Hypothalamus (tissue), 51 donors: ENCODE measurements around the gene ABCD4.
A peak's percentile ranks its signal among the peaks of the same experiment; 100 is the strongest.

Experiments
- DNase-seq, 51 donors: peaks; one replicate each; lab custom pipeline; 2025; lab: John Stamatoyannopoulos, UW

Gene ABCD4

DNA sequence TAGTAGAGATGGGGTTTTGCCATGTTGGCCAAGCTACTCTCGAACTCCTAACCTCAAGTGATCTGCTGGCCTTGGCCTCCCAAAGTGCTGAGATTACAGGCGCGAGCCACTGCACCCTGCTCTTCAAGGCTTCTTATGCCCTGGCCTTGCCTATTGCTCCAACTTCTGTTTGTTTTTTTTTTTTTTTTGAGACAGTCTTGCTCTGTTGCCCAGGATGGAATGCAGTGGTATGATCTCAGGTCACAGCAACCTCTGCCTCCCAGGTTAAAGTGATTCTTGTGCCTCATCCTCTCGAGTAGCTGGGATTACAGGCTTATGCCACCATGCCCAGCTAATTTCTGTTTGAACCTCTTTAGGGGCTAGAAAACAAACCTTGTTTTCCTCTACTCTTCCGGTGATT is 6.0 kb upstream of the ABCD4 start:
- DNase-seq: no peak

DNA sequence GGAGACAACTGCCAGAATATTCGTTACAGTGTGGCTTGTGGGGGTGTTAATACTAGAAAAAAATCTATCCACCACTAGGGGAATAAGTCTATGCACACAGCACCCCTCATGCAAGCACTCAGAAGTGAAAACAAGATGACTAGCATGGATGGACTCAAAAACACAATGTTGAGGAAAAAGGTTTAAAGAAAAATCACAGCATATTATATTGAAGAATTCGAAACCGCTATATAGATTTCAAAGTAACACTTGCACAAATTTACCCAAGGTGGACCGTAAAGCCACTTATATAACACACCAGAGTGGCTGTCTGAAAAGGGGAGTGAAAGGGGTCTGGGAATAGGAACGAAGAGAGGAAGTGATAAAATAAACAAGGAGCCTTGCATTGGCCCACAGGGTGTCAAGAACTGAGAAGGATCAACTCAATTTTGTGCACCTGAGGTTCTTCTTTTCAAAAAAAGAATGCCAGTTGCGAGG is 544 bp downstream of the ABCD4 start:
- peak in 1 of 51 donors; percentile 81 for DNase-seq

DNA sequence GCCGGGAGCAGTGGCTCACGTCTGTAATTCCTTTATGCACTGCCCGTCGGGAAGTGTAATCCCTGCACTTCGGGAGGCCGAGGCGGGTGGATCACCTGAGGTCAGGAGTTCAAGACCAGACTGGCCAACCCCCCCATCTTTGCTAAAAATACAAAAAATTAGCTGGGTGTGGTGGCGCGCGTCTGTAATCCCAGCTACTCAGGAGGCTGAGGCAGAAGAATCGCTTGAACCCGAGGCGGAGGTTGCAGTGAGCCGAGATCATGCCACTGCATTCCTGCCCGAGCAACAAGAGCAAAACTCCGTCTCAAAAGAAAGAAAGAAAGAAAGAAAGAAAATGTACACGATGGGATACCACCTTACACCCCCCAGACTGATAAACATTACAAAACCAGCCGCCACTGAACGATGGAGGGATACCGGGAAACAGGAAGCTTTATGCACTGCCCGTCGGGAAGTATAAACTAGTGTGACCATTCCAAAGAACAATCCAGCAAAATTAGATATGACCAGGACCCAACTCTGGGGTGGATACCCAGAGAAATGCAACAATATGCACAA is 1.1 kb downstream of the ABCD4 start:
- DNase-seq: peak in 7 of 51 donors; percentile 3 to 81 (median 19)

DNA sequence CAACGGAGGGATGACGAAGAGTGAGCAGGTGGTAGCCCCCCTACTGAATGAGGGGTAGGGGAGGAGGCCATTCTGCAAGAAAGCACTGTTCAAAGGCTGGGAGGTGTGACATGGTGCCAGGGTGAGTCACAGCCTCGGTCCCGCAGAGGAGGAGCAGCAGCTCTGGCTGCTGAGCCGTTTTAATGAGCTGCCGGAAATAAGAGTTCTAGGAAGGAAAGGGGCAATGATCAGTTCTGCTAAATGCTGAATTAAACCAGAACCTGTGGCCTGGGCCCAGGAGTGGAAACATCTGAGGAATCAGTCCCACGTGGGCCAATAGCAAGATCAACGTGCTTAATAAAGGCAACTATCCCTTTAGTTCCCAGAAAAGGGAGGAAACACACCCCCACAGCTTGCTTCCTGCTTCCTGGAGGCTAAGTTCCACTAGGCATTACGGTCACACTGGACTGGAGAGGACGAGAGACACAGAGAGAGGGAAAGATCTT is 3.6 kb downstream of the ABCD4 start:
- DNase-seq: peak in 8 of 51 donors; percentile 10 to 54 (median 28)

DNA sequence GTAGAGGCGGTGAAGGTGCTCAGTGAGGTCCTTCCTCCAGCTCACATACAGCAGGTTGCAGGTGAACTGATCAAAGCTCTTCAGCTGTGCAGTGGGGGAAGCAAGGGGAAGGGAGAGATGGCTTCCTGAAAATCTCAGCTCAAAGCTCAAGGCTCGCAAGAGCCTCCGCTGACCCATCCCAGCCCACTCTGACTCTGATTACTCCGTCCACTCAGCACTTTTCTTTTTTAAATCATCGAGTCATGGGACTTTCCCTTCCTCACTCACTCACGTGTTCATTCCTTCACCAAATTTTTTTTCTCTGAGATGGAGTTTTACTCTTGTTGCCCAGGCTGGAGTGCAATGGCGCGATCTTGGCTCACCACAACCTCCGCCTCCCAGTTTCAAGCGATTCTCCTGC is 4.7 kb downstream of the ABCD4 start:
- no peak for DNase-seq

DNA sequence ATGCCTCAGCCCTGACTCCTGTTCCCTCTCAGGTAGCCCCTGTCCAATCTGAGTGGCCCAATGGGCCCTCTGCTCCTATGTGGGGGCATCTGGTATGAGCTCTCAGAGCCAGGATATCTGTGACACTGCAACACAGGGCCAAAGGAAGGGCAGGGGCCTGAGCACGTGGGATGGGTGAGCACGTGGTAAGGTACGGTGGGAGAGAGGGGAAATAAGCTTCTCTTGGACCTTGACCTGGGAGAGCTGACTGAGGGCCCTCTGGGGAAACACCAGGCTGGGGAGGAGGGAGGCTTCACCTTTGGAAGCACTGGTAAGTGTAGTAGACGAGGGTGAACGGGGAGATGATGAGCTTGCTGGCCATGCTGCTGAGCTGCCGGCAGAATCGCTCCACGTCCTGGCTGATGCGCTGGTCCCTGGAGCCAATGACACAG is 6.7 kb downstream of the ABCD4 start:
- no peak for DNase-seq

DNA sequence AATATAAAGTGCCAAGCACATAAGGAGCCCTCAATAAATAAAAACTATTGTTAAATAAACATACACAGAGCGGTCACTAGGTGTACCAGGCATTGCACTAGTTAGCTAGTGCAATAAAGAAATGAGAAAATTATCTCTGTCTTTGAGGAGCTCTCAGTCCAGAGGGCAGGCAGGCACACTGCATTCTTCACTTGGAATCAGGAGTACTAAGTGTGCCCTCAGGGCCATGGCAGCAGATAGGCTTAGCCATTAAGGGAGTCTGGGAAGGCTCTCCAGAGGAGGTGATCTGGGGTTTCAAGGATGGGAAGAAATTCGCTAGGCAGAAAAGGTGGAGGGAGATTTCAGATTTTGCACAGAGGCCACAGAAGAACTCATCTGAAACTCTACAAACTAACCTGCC is 9.1 kb downstream of the ABCD4 start:
- DNase-seq: no peak

DNA sequence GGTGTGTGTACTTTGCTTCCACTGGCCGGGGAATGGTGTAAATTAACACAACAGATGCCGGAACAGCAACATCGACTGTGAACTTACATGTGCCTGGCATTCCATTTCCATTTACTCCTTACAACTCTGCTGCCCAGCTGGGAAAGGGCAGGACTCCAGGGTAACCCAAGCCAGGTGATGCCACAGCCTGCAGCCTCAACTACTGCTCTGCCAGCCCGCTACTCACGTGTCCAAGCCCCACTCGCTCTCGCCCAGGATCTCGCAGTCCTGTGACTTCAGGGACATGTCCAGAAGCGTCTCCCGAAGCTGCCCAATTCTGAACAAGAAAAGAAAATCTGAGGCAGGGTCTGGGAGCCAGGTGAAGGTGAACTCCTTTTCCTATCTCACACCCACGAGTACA is 10.7 kb downstream of the ABCD4 start:
- DNase-seq: no peak

DNA sequence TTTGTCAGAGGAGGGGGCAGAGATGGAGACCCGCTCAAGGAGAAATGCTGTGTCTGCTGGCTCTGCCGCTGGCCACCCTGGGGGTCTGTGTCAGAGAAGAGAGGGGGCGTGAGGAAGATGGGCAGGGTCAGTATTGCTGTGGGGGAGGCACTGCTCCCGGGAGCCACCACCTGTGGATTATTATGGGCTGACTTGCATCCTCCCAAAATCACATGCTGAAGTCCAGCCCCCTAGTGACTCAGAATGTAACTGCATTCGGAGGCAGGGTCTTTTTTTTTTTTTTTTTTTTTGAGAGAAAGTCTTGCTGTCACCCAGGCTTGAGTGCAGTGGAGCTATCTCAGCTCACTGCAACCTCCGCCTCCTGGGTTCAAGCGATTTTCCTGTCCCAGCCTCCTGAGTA is 12.3 kb downstream of the ABCD4 start:
- DNase-seq: no peak

DNA sequence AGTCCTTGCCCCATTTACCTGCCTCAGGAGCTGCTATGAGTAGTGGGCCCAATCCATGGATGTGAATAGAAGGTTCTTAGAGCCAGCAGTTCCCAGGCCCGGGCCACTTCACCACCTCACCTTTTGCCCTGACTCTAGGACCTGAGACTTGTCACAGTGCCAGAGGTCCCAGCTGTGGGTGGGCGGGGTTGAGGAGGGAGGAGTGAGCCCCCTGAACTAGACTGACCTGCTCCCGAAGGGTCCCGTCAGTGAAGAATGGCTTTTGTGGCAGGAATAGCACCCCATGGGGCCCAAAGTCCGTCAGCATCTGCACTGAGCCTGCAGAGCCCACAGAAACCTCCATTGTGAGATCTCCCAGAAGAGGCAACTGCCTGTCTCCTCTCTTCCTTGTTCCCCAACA is 12.9 kb downstream of the ABCD4 start:
- DNase-seq: no peak

DNA sequence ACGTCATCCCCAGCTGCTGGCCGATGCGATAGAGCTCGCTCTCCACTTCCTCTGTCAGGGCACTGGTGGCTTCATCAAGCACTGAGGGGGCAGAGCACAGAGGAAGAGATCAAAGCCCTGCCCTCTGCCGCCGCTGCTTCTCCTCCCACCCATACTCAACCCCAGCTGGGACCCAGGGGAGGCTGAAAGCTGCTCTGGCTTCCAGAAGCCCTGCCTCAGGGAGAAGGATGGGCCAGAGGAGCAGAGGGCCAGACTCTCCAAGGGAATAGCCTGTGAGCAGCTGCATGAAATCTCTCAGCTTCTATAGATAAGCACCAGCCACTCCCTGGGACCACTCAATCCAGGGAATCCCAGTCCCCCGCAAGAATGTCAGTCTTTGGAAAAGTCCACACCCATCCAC is 16.0 kb downstream of the ABCD4 start:
- no peak for DNase-seq

DNA sequence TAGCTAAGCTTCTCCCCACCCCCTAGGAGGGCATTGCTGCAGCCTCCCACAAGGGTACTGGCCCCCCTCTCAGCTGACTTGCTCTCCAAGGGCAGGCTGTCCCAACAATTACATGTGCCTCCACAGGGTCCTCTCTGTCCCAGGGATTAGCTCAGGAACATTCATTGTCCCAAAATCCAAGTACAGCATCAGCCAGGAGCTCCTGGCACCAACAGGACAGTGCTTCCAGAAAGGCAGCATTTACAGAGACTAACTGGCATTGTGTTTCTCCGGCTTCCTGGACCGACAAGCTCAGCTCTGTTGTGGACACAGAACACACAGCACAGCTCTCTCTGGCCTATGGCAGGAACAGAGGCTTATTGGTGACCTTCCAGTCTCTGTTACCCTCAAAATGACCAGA is 21.7 kb downstream of the ABCD4 start:
- DNase-seq: peak in 13 of 51 donors; percentile 11 to 59 (median 34)

DNA sequence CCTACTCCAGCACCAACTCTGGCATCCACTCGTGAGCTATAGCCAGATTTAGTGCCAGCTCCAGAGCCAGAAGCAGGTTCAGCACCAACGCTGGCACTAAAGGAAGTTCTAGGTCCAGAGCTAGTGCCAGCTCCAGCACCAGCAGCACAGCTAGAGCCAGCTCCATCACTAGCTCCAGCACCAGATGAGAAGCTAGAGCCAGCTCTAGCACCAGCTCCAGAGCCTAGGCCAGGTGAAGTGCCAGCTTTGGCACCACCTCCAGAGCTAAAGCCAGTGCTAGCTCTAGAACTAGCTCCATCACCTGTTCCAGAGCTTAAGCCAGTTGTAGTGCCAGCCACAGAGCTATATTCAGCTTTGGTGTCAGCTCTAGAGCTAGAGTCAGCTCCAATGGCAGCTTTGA is 24.7 kb downstream of the ABCD4 start:
- DNase-seq: no peak

DNA sequence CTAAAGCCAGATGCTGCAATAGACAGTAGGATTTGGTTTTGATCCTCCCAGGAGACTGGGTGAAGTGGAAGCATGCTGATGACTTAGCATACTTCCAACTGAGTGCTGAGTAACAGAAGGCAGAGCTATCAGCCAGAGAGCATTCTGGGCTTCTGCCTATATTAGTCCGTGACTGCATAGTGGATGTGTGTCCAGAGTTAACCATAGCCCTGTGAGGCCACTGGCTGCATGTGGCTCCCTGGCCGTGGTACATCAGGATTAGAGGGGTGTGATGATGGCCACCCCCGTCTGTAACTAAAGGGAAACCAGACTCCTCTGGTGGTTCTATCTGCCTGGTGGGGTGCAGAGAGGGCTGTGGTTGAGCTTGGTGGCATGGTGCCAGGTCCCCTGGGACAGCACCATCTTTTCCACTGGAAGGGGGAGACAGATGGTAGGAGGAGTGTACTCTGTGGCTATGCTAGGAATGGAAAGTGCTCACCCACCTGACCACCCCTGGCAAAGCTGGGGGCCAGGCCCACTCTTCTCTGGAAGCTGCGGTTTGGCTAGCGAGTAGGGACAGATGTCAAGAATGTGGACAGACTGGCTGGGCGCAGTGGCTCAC is 27.4 kb downstream of the ABCD4 start:
- no peak for DNase-seq

DNA sequence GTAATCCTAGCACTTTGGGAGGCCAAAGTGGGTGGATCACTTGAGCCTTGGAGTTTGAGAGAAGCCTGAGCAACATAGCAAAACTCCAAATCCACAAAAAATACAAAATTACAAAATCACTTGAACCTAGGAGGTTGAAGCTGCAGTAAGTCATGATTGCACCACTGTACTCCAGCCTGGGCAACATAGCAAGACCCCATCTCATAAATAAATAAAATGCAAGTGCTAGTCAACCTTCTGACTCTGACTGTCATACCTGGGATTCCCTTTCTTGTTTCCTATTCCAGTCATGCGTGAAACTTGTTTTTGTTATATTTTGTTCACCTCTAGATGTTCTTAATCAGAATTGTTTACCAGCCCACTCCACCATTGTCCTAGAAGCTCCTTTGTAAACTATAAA is 31.4 kb downstream of the ABCD4 start:
- no peak for DNase-seq

DNA sequence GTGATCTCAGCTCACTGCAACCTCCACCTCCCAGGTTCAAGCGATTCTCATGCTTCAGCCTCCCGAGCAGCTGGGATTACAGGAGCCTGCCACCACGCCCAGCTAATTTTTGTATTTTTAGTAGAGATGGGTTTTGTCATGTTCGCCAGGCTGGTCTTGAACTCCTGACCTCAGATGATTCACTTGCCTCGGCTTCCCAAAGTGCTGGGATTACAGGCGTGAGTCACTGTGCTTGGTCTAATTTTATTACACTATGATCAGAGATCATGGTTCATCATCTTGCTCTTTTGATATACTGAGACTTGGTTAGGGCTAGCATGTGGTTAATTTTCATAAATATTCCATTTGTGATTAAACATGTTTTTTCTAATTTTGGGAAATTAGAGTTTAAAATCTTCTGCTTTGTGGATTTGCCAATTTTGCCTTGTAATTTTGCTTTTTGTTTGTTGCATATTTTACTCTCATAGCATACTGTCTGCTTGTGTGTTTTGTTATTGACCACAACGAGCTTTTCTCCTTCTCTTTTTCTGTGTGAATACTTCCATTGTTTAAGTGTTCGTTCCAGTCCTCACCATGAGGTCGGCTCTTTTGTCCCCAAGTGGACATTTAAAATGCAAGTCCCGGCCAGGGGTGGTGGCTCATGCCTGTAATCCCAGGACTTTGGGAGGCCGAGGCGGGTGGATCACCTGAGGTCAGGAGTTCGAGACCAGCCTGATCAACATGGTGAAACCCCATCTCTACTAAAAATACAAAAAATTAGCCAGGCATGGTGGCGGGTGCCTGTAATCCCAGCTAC is 32.2 kb downstream of the ABCD4 start:
- peak in 21 of 51 donors; percentile 6 to 66 (median 24) for DNase-seq

DNA sequence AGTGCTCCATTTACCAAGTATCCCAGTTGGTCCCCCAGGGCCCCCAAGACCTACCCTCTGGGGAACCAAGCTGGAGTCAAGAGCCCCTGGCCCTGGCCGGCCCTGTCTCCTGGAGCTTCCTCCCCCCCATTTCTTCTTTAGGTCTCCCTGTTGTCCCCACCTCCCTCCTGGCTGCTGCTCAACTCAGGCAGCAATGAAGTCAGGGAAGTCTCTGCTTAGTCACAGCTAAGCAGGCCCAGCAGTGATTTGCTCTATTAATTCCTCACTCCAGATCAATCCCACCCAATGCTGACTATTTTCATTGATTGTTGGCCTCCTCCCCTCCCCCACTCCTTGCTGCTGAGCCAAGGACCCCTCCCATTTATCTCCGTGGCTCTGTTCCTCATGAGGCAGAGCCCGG is 35.1 kb downstream of the ABCD4 start:
- no peak for DNase-seq

DNA sequence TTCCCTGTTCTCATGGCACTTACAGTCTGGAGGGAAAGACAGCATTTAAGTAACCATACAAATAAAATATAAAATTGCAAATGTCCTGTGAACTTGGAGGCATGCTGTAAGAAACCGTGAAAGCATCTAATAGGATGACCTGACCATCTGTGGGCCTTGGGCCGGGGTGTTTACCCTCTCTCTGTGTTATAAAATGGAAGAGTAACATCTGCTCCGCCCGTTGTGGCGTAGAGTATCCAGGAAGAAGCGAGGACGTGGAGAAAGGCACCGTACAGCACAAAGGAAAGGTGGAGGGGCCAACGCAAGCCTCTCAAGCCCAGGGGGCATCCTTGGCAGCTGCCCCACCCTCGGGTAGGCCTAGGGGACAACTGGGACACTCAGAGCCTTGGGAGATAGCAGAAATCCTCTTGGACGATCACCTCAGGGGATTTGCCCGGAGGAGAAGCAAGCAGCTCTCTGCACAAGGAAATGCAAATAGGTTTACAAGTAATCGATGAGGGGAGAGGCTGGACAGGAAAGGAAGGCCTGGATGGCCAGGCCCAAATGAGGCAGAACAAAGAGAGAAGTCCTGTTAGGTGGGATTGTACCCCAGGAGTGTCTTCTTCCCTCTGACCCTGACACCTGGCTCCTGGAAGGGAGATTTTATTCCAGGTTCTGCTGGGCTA is 37.3 kb downstream of the ABCD4 start:
- DNase-seq: no peak

DNA sequence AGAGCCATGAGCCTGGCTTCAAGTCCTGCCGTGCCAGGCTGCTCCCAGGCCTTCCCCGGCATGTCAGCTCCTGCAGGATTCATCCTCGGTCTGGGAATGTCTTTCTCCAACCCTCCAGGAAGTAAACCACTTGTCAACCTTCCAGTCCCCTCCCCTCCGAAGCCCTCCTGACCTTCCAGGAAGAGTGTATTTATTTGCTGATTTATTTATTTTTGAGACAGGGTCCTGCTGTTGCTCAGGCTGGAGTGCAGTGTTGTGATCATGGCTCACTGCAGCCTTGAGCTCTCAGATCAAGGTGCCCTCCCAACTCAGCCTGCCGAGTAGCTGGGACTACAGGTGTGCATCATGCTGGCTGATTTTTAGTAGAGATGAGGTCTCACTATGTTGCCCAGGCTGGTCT is 38.8 kb downstream of the ABCD4 start:
- DNase-seq: no peak

DNA sequence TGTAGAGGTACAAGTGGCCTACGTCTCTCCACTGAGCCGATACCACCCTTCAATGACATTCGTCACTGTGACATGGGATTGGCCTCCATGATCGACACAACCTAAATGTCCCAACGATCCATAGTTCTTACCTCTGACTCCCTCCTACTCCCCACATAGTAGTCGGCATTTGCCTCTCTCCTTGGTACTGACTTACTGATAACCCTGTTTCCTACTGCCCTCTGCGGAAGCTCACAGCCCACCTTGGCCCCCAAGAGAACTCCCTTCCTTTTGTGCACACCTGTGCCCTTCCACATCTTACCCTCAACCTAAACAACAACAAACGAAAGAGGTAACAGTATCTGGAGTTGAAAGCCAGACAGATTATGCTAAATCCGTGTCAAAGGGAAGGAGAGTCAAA is 39.6 kb downstream of the ABCD4 start:
- no peak for DNase-seq

DNA sequence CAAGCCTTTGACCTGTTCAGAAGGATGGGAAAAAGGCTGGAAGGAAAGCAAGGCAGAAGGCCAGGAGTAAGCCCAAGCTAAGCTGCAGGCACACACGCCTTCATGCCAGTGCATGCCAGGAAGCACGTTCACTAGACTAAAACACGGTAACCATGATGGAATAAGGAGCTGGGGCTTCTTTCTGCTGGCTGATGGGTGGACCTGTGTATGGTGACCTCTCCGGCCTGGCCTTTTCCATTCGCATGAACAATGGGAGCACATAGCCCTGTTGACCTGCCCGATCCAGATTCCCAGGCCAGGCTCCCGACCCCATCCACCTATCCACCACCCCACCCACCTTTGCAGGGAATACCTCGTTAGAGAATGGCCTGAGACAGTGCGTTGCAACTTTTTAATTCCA is 40.7 kb downstream of the ABCD4 start:
- no peak for DNase-seq
